Neural crest cell (in vitro differentiated cells): ENCODE results near the gene SPTBN4. TPM values are rescaled to one million over a fixed set of nuclear protein-coding genes. Genes with fewer than 3 reads are reported as not detected.

Source experiments
- DNase-seq: peaks from one replicate; pipeline ENCODE4 v3.0.0; 2021; ENCODE audit warnings: low read depth, mixed read lengths, low spot score
- H3K27ac Mint-ChIP-seq: one replicate; pipeline ENCODE4 v1.8.0; 2021; ENCODE audit warnings: mild to moderate bottlenecking, mixed read lengths; ENCODE audit not compliant: unreplicated experiment
- H3K27me3 Mint-ChIP-seq: 2 replicates; pipeline ENCODE4 v1.8.0; 2021; ENCODE audit warnings: low read depth, mild to moderate bottlenecking, mixed read lengths
- H3K36me3 Mint-ChIP-seq: 2 replicates; pipeline ENCODE4 v1.8.0; 2021; ENCODE audit warnings: low read depth, mild to moderate bottlenecking, mixed read lengths
- H3K4me1 Mint-ChIP-seq: 2 replicates; pipeline ENCODE4 v1.8.0; 2021; ENCODE audit warnings: mixed read lengths
- H3K4me3 Mint-ChIP-seq: one replicate; pipeline ENCODE4 v1.8.0; 2021; ENCODE audit warnings: mild to moderate bottlenecking, mixed read lengths
- H3K9me3 Mint-ChIP-seq: 2 replicates; pipeline ENCODE4 v1.8.0; 2021; ENCODE audit warnings: mixed read lengths
- total RNA-seq: library from RNA; stranded (reverse); gene quantifications from 2 replicates; pipeline ENCODE4 v1.2.1, GENCODE V29; 2021
- TF ChIP-seq, protein P1 (sequence below): fragments of 200-600 bp; sonication (generic); conservative IDR thresholded peaks from 2 replicates; pipeline ENCODE4 v1.5.0; 2021; ENCODE audit warnings: antibody characterized with exemption, mild to moderate bottlenecking

The SPTBN4 gene
- total RNA-seq, 1 donor from 2014 or later, result 0.40 TPM

DNA sequence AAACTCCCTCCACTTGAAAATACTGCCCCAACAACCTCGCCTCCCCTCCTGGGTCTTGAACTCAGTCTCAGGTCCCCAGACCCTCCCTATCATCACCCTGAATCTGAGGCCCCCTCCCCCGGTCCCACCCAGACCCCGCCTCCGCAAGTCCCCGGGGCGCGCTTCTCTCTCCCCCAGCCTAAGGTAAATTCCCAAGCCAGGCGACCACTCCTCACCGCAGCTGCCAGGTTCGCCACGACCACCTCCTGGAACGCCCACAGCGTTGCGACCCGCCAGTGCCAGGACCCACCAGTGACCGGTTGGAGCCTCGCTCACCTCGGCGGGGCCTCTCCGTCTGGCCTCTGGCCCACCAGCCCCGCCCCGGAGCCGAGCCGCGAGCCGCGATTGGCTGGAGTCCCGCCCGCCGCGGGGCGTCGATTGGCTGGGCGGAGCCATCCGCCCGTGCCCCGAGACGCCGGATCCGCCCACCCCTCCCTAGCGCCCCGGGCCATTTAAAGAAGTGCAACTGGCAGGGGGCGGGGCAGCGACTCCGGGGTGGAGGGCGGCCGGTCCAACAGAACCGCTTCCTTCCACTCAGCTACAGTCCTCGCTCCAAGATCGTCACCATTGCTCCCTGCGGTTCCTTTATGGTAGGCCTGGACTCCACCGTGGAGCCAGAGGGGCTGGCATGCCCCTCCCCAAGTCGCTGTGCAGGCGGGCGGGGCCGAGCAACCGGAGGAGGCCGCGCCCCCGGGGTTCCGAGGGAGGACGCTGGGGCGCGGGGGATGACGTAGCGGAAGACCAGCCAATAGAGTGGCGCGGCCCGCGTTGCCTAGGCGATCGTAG lies 22.6 kb upstream of the SPTBN4 start, which contains the start of gene SERTAD3:
Gene SERTAD3, minus strand, starts transcription at position 336 of the 825 bp plus-strand sequence. CDS start 2,255 bp downstream, outside the sequence.
- H3K27ac Mint-ChIP-seq, result peak within 1 kb of the TSS; percentile 98
- H3K27me3 Mint-ChIP-seq, result peaks cover 2% of the 10 kb centered on the region
- peak within 1 kb of the TSS; percentile 97 for H3K4me3 Mint-ChIP-seq
- TF ChIP-seq, protein P1, sequence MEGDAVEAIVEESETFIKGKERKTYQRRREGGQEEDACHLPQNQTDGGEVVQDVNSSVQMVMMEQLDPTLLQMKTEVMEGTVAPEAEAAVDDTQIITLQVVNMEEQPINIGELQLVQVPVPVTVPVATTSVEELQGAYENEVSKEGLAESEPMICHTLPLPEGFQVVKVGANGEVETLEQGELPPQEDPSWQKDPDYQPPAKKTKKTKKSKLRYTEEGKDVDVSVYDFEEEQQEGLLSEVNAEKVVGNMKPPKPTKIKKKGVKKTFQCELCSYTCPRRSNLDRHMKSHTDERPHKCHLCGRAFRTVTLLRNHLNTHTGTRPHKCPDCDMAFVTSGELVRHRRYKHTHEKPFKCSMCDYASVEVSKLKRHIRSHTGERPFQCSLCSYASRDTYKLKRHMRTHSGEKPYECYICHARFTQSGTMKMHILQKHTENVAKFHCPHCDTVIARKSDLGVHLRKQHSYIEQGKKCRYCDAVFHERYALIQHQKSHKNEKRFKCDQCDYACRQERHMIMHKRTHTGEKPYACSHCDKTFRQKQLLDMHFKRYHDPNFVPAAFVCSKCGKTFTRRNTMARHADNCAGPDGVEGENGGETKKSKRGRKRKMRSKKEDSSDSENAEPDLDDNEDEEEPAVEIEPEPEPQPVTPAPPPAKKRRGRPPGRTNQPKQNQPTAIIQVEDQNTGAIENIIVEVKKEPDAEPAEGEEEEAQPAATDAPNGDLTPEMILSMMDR, result no peak
- no peaks in the 10 kb centered on the region for H3K9me3 Mint-ChIP-seq
- peak; percentile 96 for DNase-seq
- peaks cover 26% of the 10 kb centered on the region for H3K4me1 Mint-ChIP-seq
- no peaks in the 10 kb centered on the region for H3K36me3 Mint-ChIP-seq

DNA sequence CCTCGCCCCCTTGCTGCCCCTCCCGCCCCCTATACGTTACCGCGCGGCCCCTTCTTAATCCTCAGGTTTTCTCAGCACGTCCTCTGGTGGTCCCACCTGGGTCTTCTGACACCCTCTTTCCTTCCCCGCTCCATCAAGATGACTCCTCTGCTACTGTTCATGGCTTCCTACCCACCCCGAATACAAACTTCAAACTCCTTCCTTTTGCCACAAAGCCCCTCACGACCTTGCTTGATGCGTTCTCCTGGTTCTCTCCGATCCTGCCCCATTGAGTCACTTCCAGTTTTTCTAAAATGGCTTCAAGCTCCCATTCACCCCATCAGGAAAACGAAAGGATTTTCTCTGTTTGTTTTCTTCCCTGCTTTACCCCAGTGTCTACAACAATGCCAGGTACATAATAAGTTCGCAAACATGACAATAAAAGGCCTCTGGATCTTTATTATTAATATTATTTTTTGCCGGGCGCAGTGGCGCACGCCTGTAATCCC lies 21.9 kb upstream of the SPTBN4 start:
- H3K27ac Mint-ChIP-seq, result peak overlapping the region; percentile 98
- no peak for DNase-seq
- H3K4me3 Mint-ChIP-seq, result peak overlapping the region; percentile 97
- H3K36me3 Mint-ChIP-seq, result no peaks in the 10 kb centered on the region
- TF ChIP-seq, protein P1, result peak; percentile 27
- peaks cover 26% of the 10 kb centered on the region for H3K4me1 Mint-ChIP-seq
- H3K9me3 Mint-ChIP-seq, result no peaks in the 10 kb centered on the region
- H3K27me3 Mint-ChIP-seq, result peaks cover 2% of the 10 kb centered on the region

DNA sequence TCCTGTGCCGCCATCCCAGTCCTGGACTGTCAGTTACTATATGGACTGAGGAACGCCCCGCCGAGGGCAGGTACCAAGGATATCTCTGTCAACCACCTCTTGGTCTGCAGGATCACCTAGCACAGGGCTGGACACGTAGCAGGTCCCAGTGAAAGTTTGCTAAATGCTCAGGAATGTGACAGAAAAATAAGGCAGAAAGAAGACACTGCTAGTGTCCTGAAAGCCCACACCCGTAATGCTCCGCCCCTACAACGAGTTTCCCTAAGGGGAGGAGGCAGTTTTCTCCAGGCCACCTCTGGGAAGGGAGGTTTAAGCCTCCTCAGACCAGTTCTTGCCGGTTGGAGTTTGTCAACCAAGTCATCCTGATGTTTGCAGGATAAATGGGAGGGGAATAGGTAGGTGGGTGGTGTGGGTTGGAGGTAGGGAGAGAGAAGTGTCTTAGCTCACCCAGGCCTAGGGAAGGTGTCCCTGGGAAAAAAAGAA lies 21.0 kb upstream of the SPTBN4 start:
- H3K4me1 Mint-ChIP-seq, result peaks cover 25% of the 10 kb centered on the region
- no peaks in the 10 kb centered on the region for H3K9me3 Mint-ChIP-seq
- H3K27ac Mint-ChIP-seq, result peak overlapping the region; percentile 71
- TF ChIP-seq, protein P1, result no peak
- no peak for DNase-seq
- no peaks in the 10 kb centered on the region for H3K36me3 Mint-ChIP-seq
- peaks cover 2% of the 10 kb centered on the region for H3K27me3 Mint-ChIP-seq
- H3K4me3 Mint-ChIP-seq, result peak overlapping the region; percentile 83

DNA sequence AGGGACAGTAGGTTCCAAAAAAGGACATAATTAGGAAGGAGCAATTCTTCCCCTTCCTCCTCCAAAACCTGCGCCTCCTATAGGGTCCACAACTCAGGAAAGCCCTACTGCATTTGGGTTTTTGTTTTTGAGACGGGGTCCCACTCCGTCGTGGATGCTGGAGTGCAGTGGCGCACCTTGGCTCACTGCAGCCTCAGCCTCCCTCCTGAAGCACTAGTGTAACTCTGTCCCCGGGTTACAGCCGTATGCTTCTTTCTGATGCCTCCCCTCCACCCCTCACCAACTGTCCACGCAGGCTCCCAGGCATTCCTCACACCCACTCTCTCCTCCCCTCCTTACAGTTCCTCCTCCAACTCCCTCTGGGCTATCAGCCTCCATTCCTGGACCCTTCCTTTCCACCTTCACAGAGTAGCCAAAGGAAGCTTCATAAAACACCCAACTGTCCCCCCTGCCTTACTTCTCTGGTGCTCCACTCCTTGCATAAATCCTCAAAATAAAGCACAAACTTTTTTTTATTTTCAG lies 20.5 kb upstream of the SPTBN4 start:
- TF ChIP-seq, protein P1, result no peak
- no peaks in the 10 kb centered on the region for H3K9me3 Mint-ChIP-seq
- H3K36me3 Mint-ChIP-seq, result no peaks in the 10 kb centered on the region
- peak overlapping the region; percentile 83 for H3K4me3 Mint-ChIP-seq
- H3K27ac Mint-ChIP-seq, result no peak overlapping the region
- H3K27me3 Mint-ChIP-seq, result peaks cover 2% of the 10 kb centered on the region
- peaks cover 21% of the 10 kb centered on the region for H3K4me1 Mint-ChIP-seq
- DNase-seq, result no peak

GRCh38 chr19:40449506-40449905 lies 17.3 kb upstream of the SPTBN4 start:
- no peak for DNase-seq
- Mint-ChIP-seq H3K9me3 (no peaks in the 10 kb centered on the region), H3K27me3 (peaks cover 2% of the 10 kb centered on the region), H3K4me1 (peaks cover 9% of the 10 kb centered on the region), H3K27ac (no peak overlapping the region), H3K4me3 (no peak overlapping the region), H3K36me3 (no peaks in the 10 kb centered on the region)
- TF ChIP-seq, protein P1, result no peak
